SU-DHL-6 (cell line): ENCODE results near the gene C12orf50.

Experiments used
- CTCF ChIP-seq: fragments of 200-600 bp; sonication (generic); IDR thresholded peaks from one replicate; pipeline ENCODE4 v1.5.1; 2017; ENCODE audit warnings: antibody characterized with exemption, mild to moderate bottlenecking, low read length, moderate library complexity; ENCODE audit not compliant: insufficient read depth, poor library complexity, severe bottlenecking
- EZH2phosphoT487 ChIP-seq: fragments of 200-600 bp; sonication (generic), shearing (Covaris generic); conservative IDR thresholded peaks from 2 replicates; pipeline ENCODE4 v1.6.1; 2018; ENCODE audit warnings: mild to moderate bottlenecking, antibody characterized with exemption, low read length, moderate library complexity, mixed read lengths

DNA sequence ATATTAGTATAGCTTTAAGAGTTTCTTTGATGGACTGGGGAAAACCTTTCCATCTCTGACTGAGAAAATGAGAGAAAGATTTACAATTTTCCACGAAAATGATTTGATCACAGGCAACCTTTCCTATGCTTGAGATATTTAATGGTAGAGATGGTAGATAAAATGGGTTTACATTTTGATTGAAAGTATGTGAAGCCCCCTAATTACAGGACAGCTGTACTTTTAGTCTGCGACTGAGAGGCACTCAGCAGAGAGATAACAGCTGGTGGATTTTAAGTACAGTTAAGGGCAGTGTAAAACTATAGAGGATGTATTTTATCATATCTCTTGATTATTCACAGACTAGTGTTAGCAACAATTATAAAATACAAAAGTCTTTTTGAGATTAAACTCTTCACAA lies 40.7 kb downstream of the C12orf50 start:
- TF ChIP-seq CTCF (no peak), EZH2phosphoT487 (no peak)
